Mucosa of descending colon (tissue), 3 donors: Measurements from ENCODE around the gene XPNPEP2. TPM values are rescaled to one million over a fixed set of nuclear protein-coding genes. Genes with fewer than 3 reads are reported as not detected.

Source experiments
- ATAC-seq: fragments of 200-7000 bp; cut with Tn5 transposase; one replicate; pipeline ENCODE4 v1.9.1; 2020; ENCODE audit warnings: mild to moderate bottlenecking, moderate library complexity
- DNase-seq, 3 donors: peaks; one replicate each; pipeline ENCODE4 v3.0.0-alpha.2; 2020
- H3K36me3 ChIP-seq: fragments of 200-600 bp; one replicate; pipeline ENCODE4 v1.8.0; 2021; ENCODE audit warnings: low read depth, mild to moderate bottlenecking
- H3K4me1 ChIP-seq: fragments of 200-600 bp; one replicate; pipeline ENCODE4 v1.8.0; 2021; ENCODE audit warnings: low read depth, mild to moderate bottlenecking
- H3K4me3 ChIP-seq: fragments of 200-600 bp; one replicate; pipeline ENCODE4 v1.8.0; 2021; ENCODE audit warnings: mild to moderate bottlenecking
- H3K9me3 ChIP-seq: fragments of 200-600 bp; one replicate; pipeline ENCODE4 v1.8.0; 2021; ENCODE audit warnings: mild to moderate bottlenecking
- CTCF ChIP-seq: fragments of 200-600 bp; IDR thresholded peaks from one replicate; pipeline ENCODE4 v1.8.0; 2022; ENCODE audit warnings: antibody characterized with exemption, mild to moderate bottlenecking
- intact Hi-C, 2 donors: fragments of 100-400 bp; cut with DNase I in 1 of 2; cut with micrococcal nuclease in 1 of 2; formaldehyde crosslinking; loops; one replicate each; pipeline versions ENCODE4 v1.11.0 to v1.11.1; 2022; cut with DNase I, micrococcal nuclease
- total RNA-seq, 3 donors: library from RNA; stranded (reverse); fragmentation: NEBNext Ultra II Directional in 2 of 3; extraction: Animal tissue kit (Norgen Biotek cat#: 25700) in 2 of 3; gene quantifications; one replicate each; pipeline versions ENCODE4 v1.2.1 to v1.2.4, GENCODE V29; 2021 to 2023
- donor health status: DM: no; HTN: no; CAD: no; lungs with moderate emphysema.
- donor health status: DM: no; HTN: no; CAD: no.
- donor health status: DM: no; HTN: yes; CAD: no.

XPNPEP2 gene
- total RNA-seq, 3 donors from 2014 or later, result 4.9 to 14.5 (median 11.3) TPM

DNA sequence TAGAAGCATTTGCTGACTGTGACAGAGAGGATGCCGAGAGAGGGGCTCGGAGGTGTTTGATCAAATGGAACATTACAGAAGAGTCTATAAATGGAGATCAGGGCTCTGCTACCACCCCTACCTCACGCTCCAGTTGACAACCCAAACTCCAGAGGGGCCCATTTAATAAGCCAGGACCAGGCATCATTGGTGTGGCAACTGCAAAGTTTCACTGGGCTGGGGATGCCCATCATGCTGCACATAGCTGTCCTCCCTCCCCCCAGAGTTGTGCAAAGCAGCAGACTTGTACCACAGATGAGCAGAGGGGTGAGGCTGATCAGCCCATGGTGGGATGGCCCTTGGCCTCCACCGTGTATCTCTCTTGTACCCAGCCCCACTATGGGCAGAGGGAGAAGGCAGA lies 38.2 kb upstream of the XPNPEP2 start:
- no peaks in the 10 kb centered on the region for H3K4me1 ChIP-seq
- intact Hi-C loops, result no loop called here
- no peak overlapping the region for H3K4me3 ChIP-seq
- TF ChIP-seq CTCF, result no peak
- H3K36me3 ChIP-seq, result no peaks in the 10 kb centered on the region
- ATAC-seq (no peak), DNase-seq (no peak)
- H3K9me3 ChIP-seq, result no peaks in the 10 kb centered on the region

- no peaks in the 10 kb centered on the region for H3K9me3 ChIP-seq
- no peak for TF ChIP-seq CTCF
- ATAC-seq, result peak; percentile 31
- DNase-seq, result peak; percentile 20 to 60 (median 21)
- intact Hi-C loops, result no loop called here
- no peak overlapping the region for H3K4me3 ChIP-seq
- H3K4me1 ChIP-seq, result no peaks in the 10 kb centered on the region
- no peaks in the 10 kb centered on the region for H3K36me3 ChIP-seq
These were observed 37.1 kb upstream of the XPNPEP2 start for GRCh38 chrX:129701624-129702069.

DNA sequence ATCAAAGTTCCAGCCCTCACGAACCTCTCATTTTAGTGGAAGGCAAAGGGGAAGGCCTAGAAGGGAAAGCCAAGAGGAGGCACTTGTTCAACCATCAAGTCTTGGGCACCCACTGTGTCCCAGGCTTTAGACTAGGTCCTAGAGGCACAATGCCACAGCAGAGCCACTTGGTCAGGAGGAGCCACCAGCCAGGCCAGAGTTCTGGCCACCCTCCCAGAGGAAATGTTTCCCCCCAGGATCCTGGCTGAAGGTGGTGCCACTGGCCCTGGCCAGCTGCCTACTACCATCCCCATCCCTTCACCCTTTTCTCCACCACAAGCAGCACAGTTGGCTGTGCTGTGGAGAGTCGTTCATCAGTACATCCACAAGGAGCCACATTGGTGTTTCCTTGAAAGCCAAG lies 34.3 kb upstream of the XPNPEP2 start:
- no peak for TF ChIP-seq CTCF
- no peak for DNase-seq
- intact Hi-C loops, result no loop called here

DNA sequence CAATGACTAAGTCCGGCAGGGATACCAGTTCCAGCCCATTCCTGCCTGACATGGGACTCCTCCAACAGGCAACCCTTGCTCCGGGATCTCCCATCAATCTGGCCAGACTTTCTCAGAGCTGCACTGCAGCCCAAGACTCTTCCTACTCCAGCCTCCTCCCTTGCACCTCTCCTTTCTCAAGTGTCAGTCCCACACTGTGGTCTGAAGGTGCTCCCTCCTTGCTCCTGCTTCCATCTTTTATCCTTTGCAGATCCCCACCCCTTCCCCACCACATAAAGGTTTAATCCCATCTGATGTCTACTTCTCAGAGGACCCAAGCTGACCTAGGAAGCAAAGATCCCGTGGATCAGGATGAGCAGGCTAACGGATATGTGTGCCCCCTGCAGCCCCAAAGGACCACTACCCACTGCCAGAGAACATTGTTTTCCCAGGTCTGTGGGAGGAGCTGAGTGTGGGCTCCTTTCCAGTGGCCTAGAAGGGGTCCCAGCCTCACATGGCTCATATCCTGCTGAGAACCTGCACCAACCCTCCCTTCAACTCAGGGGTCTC lies 33.3 kb upstream of the XPNPEP2 start:
- no peak for TF ChIP-seq CTCF
- ATAC-seq (no peak), DNase-seq (no peak)
- no peak overlapping the region for H3K4me3 ChIP-seq
- intact Hi-C loops, result no loop called here
- no peaks in the 10 kb centered on the region for H3K4me1 ChIP-seq
- no peaks in the 10 kb centered on the region for H3K36me3 ChIP-seq
- H3K9me3 ChIP-seq, result no peaks in the 10 kb centered on the region

More for the DNA sequence above, 34.3 kb upstream of the XPNPEP2 start:
- Histone ChIP-seq H3K4me1 (no peaks in the 10 kb centered on the region), H3K36me3 (no peaks in the 10 kb centered on the region), H3K4me3 (no peak overlapping the region), H3K9me3 (no peaks in the 10 kb centered on the region)
- ATAC-seq, result no peak

DNA sequence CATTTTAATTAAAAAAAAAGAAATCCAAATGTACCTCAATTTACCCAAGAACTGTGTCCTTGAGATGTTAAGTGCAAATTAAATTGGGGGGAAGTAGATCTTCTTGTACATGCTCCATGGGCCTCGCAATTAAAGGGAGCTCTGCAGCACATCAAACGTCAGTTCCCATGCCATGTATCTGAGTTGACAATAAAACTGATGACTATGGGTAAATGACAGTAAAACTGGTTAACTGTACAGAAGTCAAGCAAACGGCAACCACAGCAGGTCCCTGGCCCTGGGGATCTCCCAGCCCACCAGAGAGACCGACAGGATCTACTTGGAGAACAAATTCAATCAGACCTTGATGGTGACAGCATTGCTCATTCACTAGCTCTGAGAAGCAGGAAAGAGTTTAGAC lies 32.8 kb upstream of the XPNPEP2 start:
- TF ChIP-seq CTCF, result no peak
- Histone ChIP-seq H3K36me3 (no peaks in the 10 kb centered on the region), H3K4me1 (no peaks in the 10 kb centered on the region), H3K9me3 (no peaks in the 10 kb centered on the region), H3K4me3 (no peak overlapping the region)
- ATAC-seq (no peak), DNase-seq (no peak)
- intact Hi-C loops, result no loop called here
